G401 (cell line): ENCODE data around the gene NCBP2. TPM values are rescaled to one million over a fixed set of nuclear protein-coding genes. Genes with fewer than 3 reads are reported as not detected.
"Not testable (repeated sequence)": the region's sequence is repeated elsewhere in the genome, so short reads cannot be mapped to it uniquely, and the experiment has no call there.

Experiments
- DNase-seq: peaks from one replicate; pipeline ENCODE4 v3.0.0-alpha.2; 2015; ENCODE audit warnings: low spot score
- in situ Hi-C: cut with HindIII; loops from 2 replicates; pipeline ENCODE4 v1.10.0; 2016; ENCODE audit warnings: low sequenced_read_pairs, mixed read lengths
- total RNA-seq: library from RNA; depleted of rRNA; stranded (reverse); fragments of >200 nt; shearing (Covaris generic); gene quantifications from 2 replicates; pipeline ENCODE4 v1.2.3, GENCODE V29; 2014

The NCBP2 gene
- total RNA-seq, 1 experiment from 2014 or later = 33.1 TPM

DNA sequence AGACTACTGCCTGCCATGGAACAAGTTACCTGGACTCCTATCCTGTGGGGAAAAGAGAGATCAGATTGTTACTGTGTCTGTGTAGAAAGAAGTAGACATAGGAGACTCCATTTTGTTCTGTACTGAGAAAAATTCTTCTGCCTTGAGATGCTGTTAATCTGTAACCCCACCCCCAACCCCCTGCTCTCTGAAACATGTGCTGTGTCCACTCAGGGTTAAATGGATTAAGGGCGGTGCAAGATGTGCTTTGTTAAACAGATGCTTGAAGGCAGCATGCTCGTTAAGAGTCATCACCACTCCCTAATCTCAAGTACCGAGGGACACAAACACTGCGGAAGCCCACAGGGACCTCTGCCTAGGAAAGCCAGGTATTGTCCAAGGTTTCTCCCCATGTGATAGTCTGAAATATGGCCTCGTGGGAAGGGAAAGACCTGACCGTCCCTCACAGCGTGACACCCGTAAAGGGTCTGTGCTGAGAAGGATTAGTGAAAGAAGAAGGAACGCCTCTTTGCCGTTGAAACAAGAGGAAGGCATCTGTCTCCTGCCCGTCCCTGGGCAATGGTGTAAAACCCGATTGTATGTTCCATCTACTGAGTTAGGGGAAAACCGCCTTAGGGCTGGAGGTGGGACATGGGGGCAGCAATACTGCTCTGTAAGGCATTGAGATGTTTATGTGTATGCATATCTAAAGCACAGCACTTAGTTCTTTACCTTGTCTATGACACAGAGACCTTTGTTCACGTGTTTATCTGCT lies 1.9 kb upstream of the NCBP2 start:
- DNase-seq, in situ Hi-C loops: not testable (repeated sequence)

DNA sequence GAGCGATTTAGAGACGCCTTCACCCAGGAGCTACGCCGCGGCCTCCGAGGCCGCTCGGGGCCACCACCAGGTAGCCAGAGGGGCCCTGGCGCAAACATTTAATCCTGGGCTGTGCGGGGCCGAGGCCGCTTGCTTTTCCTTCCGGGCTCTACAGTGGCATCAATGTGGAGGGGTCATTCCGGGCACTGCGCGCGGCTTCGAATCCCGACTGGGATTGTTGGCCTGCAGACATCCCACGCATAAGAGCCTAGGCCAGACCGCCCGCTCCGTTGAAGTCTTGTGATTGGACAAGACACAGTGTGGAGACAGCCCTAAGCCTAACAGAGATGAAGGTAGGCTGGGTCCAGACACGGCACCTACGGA lies 568 bp upstream of the NCBP2 start:
- peak; percentile 18 for DNase-seq
- in situ Hi-C loops = no loop called here

DNA sequence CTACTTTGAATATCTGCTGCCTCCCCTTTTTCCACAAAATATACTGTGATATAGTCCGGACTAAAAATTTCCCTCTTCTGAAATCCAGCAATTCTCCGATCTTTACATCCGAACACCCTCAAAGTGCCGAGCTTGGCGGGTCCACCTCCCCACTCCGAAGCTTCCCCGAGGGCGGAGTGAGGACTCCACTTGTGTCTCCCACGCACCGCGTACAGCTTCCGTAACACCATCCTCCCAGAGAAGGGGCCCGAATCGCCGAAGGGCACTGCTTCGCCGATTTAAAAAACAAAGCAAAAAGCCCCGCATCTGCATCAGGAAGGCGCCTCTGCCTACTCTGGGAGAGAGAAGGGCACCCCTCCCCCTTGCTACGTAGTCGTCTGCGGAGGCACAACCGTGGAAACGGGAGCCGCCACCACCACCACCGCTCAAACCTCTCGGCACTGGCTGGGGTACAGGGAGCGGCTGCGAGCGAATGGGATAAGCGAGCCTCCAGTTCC lies 551 bp downstream of the NCBP2 start:
- in situ Hi-C loops = no loop called here
- DNase-seq = no peak

DNA sequence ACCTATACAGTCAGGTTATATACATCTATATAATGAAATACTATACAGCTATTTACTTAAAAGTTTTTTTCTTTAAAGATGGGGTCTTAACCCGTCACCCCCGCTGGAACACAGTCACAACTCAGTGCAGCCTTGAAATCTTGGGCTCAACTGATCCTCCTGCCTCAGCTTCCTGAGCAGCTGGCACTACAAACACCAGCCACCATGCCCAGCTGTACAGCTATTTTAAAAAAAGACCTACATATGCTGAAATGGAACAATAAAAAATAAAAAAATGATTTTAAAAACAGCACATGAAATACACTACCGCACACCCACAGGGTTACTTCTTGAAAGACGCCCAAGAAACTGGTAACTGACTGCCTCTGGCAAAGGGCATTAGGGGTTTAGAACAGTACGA lies 3.8 kb downstream of the NCBP2 start:
- DNase-seq = no peak
- in situ Hi-C loops = no loop called here

DNA sequence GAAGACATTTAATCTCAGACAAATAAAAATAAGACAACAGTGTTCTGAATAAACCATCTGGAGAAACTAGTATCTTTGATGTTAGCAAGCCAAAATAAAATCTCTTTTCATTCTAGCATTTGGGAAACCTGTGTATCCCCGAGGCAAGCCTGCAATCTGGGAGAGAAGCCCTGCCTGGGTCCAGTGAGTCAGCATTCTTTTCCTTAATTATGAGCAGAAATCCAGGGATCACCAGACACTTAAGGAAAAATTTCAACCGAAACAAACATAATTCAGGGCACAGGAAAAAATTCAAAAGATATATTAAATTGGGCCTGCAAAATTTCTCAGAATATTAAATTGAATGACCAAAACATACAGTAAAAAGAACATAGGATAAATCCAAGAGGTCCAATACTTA lies 4.2 kb downstream of the NCBP2 start:
- in situ Hi-C loops = no loop called here
- no peak for DNase-seq

DNA sequence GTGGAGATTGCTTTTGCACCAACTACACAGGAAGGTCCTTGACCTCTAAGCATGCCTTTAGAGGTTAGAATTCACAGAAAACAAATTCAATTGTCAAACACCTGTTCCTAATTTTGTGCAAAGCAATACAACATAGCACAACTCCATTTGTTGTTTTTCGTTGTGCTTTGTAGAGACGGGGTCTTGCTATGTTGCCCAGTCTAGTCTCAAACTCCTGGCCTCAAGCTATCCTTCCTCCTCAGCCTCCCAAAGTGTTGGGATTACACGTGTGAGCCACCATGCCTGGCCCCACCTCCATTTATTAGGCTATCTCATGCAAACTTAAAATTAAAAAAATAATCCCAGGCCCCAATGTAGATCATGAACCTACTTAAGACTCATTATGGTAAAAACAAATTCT lies 6.0 kb downstream of the NCBP2 start:
- in situ Hi-C loops = no loop called here
- no peak for DNase-seq

DNA sequence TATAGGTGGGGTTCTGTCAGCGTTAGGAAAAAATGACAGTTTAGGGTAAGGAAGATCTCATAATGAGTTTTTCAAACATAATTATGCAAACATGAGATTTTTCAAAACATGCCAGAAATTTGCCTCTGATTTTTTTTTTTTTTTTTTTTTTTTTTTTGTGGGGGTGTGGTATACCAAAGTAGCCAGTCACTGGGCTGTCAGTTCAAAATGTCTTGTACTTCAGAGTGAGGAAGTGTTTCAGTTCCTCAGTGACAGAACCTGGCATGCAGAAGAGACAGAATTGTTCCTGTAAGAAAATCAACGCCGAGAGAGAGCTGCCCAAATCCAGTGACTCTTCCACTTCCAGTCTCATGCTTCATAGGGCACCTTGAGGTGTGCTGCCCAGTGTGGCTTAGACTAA lies 9.7 kb downstream of the NCBP2 start:
- in situ Hi-C loops = no loop called here
- DNase-seq = no peak

DNA sequence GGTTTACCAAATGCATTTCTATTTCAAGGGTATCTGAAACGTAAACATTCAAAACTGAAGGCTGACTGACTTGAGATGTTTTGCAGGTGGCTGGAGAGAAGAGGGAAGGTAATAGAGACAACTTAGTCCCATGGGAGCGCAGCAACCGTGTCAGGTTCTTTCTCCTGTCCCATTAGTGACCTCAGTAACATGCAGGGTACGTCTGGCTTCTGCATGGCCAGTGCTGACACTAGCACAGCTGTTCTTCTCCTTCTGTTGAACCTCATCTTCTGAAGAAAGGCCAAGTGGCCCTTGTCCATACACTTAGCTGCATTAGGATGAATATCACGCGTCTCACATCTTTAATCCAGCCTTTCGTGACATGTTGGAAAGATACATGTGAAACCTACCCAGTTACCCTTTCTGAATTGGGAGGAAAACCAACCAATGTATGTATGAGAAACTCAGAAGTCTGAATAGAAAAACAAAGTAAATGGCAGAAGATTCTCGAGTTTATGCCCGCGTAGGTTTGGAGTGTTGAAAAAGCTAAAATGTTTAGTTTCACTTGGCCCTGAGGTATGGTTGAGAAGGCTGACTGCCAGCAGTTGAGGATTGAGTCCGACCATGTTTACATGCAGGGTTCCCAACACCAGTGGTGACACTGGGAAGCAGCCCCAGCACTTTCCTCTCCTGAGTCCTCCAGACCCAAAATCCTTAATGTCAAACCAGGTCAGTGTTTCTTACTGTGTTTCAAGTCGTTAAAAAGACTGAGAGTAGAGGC lies 10.3 kb downstream of the NCBP2 start:
- in situ Hi-C loops = no loop called here
- DNase-seq = no peak

DNA sequence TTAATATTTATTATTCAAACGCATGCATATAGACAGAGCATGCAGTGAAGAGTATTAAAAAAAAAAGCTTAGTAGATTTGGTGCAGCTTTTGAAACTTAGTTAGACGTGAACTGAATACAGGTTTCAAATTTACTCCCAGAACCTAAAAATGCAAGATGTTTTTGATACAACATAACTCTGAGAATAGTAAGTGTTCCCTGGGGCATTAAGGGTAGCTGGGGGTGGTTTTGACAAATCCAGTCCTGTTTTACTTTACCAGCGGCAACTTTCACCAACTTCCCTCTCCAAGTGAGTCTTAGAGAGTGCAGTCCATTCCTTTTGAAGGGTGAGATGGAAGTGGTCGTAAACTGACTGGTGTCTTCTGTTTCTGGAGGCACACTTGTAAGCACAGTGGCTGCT lies 11.2 kb downstream of the NCBP2 start:
- DNase-seq = no peak
- in situ Hi-C loops = no loop called here

DNA sequence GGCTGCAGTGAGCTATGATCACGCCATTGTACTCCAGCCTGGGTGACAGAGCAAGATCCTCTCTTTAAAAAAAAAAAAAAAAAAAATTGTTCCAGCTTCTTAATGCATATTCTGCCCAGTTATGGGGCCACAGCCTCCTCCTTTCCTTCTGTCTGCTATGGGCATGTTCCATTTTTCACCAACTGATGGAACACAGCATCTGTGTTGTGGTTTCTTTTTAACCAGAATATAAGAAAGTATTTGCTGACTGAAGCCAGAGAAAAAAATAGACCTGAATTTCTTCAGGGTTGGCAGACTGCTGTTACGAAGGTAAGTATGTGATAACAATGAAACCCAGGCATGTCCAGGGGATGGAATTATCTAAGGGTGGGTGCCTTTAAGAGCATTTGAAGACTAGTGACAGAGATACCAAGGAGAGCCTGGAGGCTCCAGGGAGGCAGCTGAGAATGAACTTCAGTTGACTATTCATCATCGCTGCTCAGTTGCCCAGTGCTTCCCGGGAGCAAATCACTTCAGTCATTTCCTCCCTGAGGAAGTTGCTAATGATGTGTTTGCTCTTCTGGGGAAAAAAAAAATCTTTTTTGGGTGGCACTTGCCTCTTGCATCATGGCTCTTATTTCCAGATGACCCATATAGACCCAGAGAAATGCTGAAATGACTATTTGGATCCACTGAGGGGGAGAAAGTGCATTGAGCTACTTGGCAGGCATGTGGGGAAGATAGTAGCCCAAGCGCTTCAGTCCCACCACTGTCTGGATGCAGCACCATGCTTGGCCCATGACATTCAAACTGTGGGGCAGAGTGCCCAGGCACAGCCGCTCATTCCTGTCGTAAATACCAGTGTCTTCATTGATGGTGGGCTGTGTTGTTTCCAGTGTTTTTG lies 14.5 kb downstream of the NCBP2 start:
- in situ Hi-C loops = no loop called here
- no peak for DNase-seq

DNA sequence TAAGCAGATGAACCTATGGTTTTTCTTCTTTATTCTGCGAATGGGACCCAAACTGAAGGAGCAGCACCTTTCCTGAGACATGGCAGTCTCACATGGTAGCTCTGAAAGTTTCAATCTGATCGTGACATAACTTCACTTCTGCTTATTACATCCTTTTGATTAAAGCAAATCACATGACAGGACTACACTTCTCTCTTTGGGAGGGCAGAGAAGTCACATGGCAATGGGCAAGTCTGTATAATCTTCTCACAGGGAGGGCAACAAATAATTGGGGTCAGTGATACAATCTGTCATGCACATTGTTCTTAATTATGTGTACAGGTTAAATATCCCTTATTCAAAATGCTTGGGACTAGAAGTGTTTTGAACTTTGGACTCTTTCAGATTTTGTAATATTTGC lies 21.6 kb downstream of the NCBP2 start:
- in situ Hi-C loops = no loop called here
- DNase-seq = no peak

DNA sequence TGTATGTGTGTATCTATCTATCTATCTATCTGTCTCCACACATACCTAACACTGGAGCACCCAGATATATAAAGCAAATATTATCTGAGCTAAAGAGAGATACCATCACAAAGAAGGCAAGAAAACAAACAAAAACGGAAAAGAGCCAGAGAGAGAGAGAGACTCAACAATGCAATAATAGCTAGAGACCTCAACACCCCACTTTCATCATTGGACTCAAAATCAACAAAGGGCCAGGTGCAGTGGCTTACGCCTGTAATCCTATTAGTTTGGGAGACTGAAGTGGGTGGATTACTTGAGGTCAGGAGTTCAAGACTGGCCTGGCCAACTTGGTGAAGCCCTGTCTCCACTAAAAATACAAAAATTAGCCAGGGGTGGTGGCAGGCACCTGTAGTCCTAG lies 23.4 kb downstream of the NCBP2 start:
- in situ Hi-C loops = no loop called here
- no peak for DNase-seq

DNA sequence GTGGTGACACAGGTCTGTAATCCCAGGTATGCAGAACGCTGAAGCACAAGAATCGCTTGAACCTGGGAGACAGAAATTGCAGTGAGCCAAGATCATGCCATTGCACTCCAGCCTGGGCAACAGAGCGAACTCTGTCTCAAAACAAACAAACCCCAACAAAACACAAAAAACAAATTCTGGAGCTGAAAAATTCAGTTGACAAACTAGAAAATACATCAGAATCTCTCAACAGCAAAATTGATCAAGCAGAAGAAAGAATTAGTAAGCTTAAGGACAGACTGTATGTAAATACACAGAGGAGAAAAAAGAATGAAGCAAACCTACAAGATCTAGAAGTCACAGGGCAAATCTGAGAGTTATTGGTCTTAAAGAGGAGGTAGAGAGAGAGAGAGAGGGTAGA lies 25.3 kb downstream of the NCBP2 start:
- in situ Hi-C loops = no loop called here
- DNase-seq = no peak

DNA sequence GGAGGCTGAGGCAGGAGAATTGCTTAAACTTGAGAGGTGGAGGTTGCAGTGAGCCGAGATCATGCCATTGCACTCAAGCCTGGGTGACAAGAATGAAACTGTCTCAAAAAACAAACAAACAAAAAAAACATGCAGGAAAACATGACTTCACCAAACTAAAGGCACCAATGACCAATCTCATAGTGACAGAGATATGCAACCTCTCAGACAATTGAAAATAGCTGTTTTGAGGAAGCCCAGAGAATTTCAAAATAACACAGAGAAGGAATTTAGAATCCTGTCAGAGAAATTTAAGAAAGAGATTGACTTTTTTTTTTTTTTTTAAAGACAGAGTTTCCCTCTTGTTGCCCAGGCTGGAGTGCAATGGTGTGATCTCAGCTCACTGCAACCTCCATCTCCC lies 26.1 kb downstream of the NCBP2 start:
- in situ Hi-C loops = no loop called here
- no peak for DNase-seq

DNA sequence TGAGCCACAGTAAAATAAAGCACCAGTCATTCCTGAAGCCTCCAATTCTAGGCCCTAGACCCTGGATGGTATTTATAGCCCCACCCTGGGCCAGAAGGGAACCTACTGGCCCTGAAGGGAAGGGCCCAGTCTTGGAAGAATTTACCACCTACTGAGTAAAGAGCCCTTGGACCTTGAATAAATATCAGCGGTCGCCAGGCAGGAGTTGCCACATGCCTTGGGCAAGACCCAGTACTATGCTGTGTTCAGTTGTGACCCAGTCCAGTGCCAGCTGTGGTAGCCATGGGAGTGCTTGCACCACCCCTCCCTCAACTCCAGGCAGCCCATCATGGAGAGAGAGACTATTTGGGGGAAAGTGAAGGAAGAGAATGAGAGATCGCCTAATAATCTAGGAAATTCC lies 27.0 kb downstream of the NCBP2 start:
- in situ Hi-C loops = no loop called here
- no peak for DNase-seq

DNA sequence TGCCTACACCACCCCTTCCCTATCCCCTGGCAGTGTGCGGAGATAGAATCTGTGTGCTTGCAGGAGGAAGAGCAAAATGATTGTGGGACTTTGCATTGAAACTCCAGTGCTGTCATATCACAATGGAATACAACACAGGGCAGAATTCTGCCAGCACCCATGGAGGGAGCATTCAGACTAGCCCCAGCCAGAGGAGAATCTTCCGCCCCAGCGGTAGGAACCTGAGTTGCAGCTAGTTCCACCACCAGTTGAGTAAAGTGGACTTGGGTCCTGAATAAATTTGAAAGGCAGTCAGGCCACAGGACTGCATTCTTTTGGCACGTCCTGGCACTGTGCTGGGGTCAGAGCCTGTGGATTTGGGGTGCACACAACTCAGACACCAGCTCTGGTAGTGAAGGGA lies 27.5 kb downstream of the NCBP2 start:
- DNase-seq = no peak
- in situ Hi-C loops = no loop called here

DNA sequence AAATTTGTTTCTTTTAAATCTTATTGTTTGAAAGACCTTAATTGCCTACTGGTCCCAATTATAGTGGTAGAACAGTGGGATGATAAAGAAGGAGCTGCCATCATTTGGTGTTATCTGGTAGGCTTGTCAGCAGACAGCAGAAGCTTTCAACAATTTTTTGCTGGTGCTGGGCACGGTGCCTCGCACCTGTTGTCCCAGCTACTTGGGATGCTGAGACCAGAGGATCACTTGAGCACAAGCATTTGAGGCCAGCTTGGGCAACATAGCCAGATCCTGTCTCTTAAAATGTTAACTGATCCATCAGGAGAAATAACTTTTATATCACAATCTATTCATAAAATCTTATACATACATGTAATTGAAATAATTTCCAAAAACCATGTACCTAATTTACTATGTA lies 38.6 kb downstream of the NCBP2 start:
- no peak for DNase-seq
- in situ Hi-C loops = no loop called here

DNA sequence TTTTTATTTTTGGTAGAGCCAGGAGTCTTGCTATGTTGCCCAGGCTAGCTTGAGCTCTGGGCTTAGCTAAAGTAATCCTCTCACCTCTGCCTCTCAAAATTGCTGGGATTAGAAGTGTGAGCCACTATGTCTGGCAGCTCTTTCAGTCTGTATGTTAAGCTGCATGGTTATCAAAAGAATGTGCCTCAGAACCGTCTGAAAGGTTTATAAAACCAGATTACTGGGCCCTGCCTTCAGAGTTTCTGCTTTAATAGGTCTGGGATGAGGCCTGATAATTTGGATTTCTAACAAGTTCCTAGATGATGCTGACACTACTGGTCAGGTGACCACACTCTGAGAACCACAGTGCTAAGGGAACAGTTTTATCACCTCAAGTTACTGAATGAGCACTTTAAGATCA lies 40.0 kb downstream of the NCBP2 start:
- no peak for DNase-seq
- in situ Hi-C loops = no loop called here

DNA sequence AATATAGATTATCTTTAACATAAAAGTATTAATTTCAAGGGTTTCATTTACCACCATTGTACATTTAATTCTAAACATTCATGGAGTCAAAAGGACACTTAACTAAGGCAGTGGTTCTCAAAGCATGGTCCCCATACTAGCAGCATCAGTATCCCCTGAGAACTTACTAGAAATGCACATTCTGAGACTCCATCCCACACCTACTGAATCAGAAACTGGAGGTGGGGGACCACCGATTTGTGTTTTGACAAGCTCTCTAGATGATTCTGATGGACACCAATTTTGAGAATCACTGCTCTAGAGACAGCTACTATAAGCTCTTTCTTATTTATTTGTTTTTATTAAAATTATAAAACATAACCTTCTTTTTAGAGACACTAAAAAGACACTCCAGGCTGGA lies 40.6 kb downstream of the NCBP2 start:
- in situ Hi-C loops = no loop called here
- DNase-seq = no peak

DNA sequence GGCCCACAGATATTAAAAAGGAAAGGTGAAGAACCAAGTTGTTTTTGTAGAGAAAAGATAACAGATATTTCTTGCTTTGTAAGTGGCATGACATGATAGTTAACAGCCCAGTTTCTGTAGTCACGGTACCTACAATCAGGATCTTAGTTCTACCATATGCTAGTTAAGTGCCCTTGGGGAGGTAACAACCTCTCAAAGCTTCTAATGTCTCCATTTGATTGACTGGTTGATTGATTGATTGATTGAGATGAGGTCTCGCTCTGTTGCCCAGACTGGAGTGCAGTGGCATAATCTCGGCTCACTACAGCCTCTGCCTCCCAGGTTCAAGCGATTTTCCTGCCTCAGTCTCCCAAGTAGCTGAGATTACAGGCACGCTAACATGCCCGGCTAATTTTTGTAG lies 46.1 kb downstream of the NCBP2 start:
- DNase-seq = no peak
- in situ Hi-C loops = no loop called here
